ENCODE data around the gene ARHGEF28. TPM values are rescaled to one million over a fixed set of nuclear protein-coding genes. Genes with fewer than 3 reads are reported as not detected.

Gene ARHGEF28
- total and polyA plus RNA-seq, 9 of the 15 experiments (the other 6 are each of a cell fraction or from before 2014, with no cell fraction given) = 0.27 TPM; not detected in 8

DNA sequence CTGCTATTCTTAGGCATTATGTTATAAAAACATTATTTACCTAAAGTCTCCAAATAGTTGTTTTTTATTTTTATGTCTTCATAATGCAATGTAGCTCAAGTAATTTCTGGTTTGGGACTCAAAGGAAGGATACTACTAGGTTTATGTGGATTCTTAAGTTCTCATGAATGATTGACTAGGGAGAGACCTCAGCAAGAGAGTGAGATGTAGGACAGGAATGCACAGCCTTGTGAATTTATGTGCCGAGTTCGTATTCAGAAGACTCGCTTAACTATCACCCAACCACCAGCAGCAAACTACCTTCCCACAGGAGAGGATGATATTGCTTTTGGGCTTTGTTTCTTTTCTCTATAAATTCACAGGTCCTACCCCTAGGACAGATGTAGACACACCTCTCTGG is 282.9 kb downstream of the ARHGEF28 start:
- DNase-seq (ENCODE audit: extremely low read depth in 1 of 4, low spot score in 3 of 4) = no peak
- H3K27ac ChIP-seq (ENCODE audit: extremely low read depth, low read depth, low read length) = no peak overlapping the region
- no peak overlapping the region for H2AFZ ChIP-seq (ENCODE audit: low read depth, low read length)
- H3K9me1 ChIP-seq (ENCODE audit: control insufficient read depth, insufficient read depth, low read length) = no peaks in the 10 kb centered on the region
- no peaks in the 10 kb centered on the region for H3K79me2 ChIP-seq (ENCODE audit: control insufficient read depth, insufficient read depth, low read length)
- H3K4me1 ChIP-seq (replicated peaks in 1 of 2; ENCODE audit: control insufficient read depth in 2 of 2, insufficient read depth in 2 of 2, low read length in 2 of 2) = peaks cover 0 to 5% of the 10 kb centered on the region in 2 experiments; a peak in 1 of 5 replicates
- H3K36me3 ChIP-seq (ENCODE audit: control insufficient read depth, insufficient read depth, low read length) = no peaks in the 10 kb centered on the region
- ATAC-seq = no peak
- TF ChIP-seq PHF20 (IDR thresholded peaks at IDR 0.05; ENCODE audit: partially characterized antibody) = no peak
- TF ChIP-seq ILF3 (IDR thresholded peaks at IDR 0.05; ENCODE audit: borderline replicate concordance) = no peak
- no peak for TF ChIP-seq ETV1 (tag; conservative IDR thresholded peaks at IDR 0.05; ENCODE audit: low read depth)
- no peak for TF ChIP-seq ZNF830 (CRISPR knock-in tag; IDR thresholded peaks at IDR 0.05)
- TF ChIP-seq SRSF7 (optimal IDR thresholded peaks at IDR 0.05; ENCODE audit: low read depth, low read length) = no peak
- no peak for TF ChIP-seq ZBTB8A (IDR thresholded peaks at IDR 0.05; ENCODE audit: partially characterized antibody)
- no peak for TF ChIP-seq TCF7 (IDR thresholded peaks at IDR 0.05; ENCODE audit: borderline replicate concordance)
- no peak for TF ChIP-seq CHD1 (IDR thresholded peaks at IDR 0.05; ENCODE audit: low read length)
- TF ChIP-seq ZNF583 (CRISPR knock-in tag; IDR thresholded peaks at IDR 0.05) = no peak
- H3K9me3 ChIP-seq (replicated peaks; ENCODE audit: control insufficient read depth, insufficient read depth, low read depth, low read length) = no peaks in the 10 kb centered on the region
- H3K4me2 ChIP-seq (ENCODE audit: insufficient read depth, low read length) = no peak overlapping the region
- H3K9ac ChIP-seq (ENCODE audit: insufficient read depth in 1 of 2, low read depth in 2 of 2, low read length in 2 of 2) = no peak overlapping the region
- 0% methylated on average over 3 of the region's 3 CpGs for WGBS (ENCODE audit: insufficient coverage, low coverage, missing lambda C conversion rate)
- BruUV-seq (replicated peaks) = no TSS peak
- intact Hi-C loops (cut with micrococcal nuclease) = no loop called here
- no peaks in the 10 kb centered on the region for H4K20me1 ChIP-seq (replicated peaks; ENCODE audit: control insufficient read depth, insufficient read depth, low read length)
- CTCF ChIA-PET (ENCODE audit: low intra/inter-chr PET ratio) = no interaction called here
- peaks cover 13 to 17% of the 10 kb centered on the region in 2 experiments for H3K27me3 ChIP-seq (ENCODE audit: control insufficient read depth in 2 of 2, insufficient read depth in 2 of 2, low read length in 2 of 2)
- H3K4me3 ChIP-seq = no peak overlapping the region
- POLR2A ChIA-PET = interaction anchor here (0.6 kb wide), 1 partner anchor 236 kb away, joined by 3 read pairs; no protein-coding TSS in a partner anchor
- no peak for FAIRE-seq
- in situ Hi-C loops (cut with MboI) = loop anchor here (10.0 kb wide), 1 partner anchor 1006 kb away; no protein-coding TSS in a partner anchor
